HG03469 (cell line): ENCODE data around the gene FHIT.

ENCODE experiments used
- ATAC-seq: cut with Tn5 transposase; IDR thresholded peaks from one replicate; pipeline ENCODE4 v1.9.1; 2021; ENCODE audit warnings: mild to moderate bottlenecking, moderate library complexity, moderate number of reproducible peaks; ENCODE audit not compliant: unreplicated experiment

FHIT gene

GRCh38 chr3:60523536-60523935, 727.7 kb downstream of the FHIT start:
- no peak for ATAC-seq

GRCh38 chr3:60517134-60517533, 734.1 kb downstream of the FHIT start:
- ATAC-seq = no peak

- no peak for ATAC-seq
Measured at GRCh38 chr3:60514866-60515265, 736.4 kb downstream of the FHIT start.

- ATAC-seq = no peak
Measured at GRCh38 chr3:60514085-60514649, 737.1 kb downstream of the FHIT start.

- ATAC-seq = no peak
Measured at GRCh38 chr3:60513241-60513640, 738.0 kb downstream of the FHIT start.

GRCh38 chr3:60512506-60512905, 738.7 kb downstream of the FHIT start:
- no peak for ATAC-seq

GRCh38 chr3:60509471-60509870, 741.8 kb downstream of the FHIT start:
- no peak for ATAC-seq

- ATAC-seq = no peak
Measured at GRCh38 chr3:60504827-60505457, 746.3 kb downstream of the FHIT start.

GRCh38 chr3:60501314-60501713, 749.9 kb downstream of the FHIT start:
- no peak for ATAC-seq

- no peak for ATAC-seq
Measured at GRCh38 chr3:60497902-60498301, 753.4 kb downstream of the FHIT start.

- no peak for ATAC-seq
Measured at GRCh38 chr3:60490992-60491391, 760.3 kb downstream of the FHIT start.

GRCh38 chr3:60475096-60475495, 776.2 kb downstream of the FHIT start:
- ATAC-seq = no peak

- no peak for ATAC-seq
Measured at GRCh38 chr3:60469481-60469880, 781.8 kb downstream of the FHIT start.

- no peak for ATAC-seq
Measured at GRCh38 chr3:60463685-60464084, 787.6 kb downstream of the FHIT start.

- ATAC-seq = no peak
Measured at GRCh38 chr3:60461267-60461666, 790.0 kb downstream of the FHIT start.

- ATAC-seq = no peak
Measured at GRCh38 chr3:60456180-60456579, 795.1 kb downstream of the FHIT start.

GRCh38 chr3:60453326-60453725, 797.9 kb downstream of the FHIT start:
- ATAC-seq = no peak

GRCh38 chr3:60448696-60449095, 802.6 kb downstream of the FHIT start:
- no peak for ATAC-seq

- ATAC-seq = no peak
Measured at GRCh38 chr3:60445446-60445845, 805.8 kb downstream of the FHIT start.

GRCh38 chr3:60444898-60445437, 806.3 kb downstream of the FHIT start:
- no peak for ATAC-seq

GRCh38 chr3:60440869-60441268, 810.4 kb downstream of the FHIT start:
- ATAC-seq = no peak

GRCh38 chr3:60435941-60436650, 815.2 kb downstream of the FHIT start:
- no peak for ATAC-seq
